WTC11 (cell line): ENCODE measurements around the gene SLC7A7. TPM values are rescaled to one million over a fixed set of nuclear protein-coding genes. Genes with fewer than 3 reads are reported as not detected.
"Not testable (repeated sequence)": the region's sequence is repeated elsewhere in the genome, so short reads cannot be mapped to it uniquely, and the experiment has no call there.

ENCODE experiments used
- ATAC-seq: fragments of 200-7000 bp; cut with Tn5 transposase; 2 replicates; pipeline ENCODE4 v1.10.0; 2021; ENCODE audit warnings: mild to moderate bottlenecking, moderate library complexity
- CTCF ChIA-PET: fragments of 300-600 bp; sonication (Branson Sonifier 250); formaldehyde crosslinking; loops from one replicate; lab custom pipeline; 2021; ENCODE audit warnings: antibody characterized with exemption; lab: Charles Lee
- POLR2A ChIA-PET: fragments of 350-600 bp; sonication (Branson Sonifier 250); formaldehyde crosslinking; loops from one replicate; lab custom pipeline; 2021; ENCODE audit warnings: antibody characterized with exemption; lab: Charles Lee
- DNase-seq: peaks from one replicate; pipeline ENCODE4 v3.0.0; 2021; ENCODE audit warnings: low spot score
- H3K27ac Mint-ChIP-seq: 2 replicates; pipeline ENCODE4 v1.8.0; 2021; ENCODE audit warnings: mixed read lengths
- H3K27me3 Mint-ChIP-seq: 2 replicates; pipeline ENCODE4 v1.8.0; 2021; ENCODE audit warnings: low read depth, mild to moderate bottlenecking, moderate library complexity, mixed read lengths
- H3K36me3 Mint-ChIP-seq: 2 replicates; pipeline ENCODE4 v1.8.0; 2021; ENCODE audit warnings: mixed read lengths
- H3K4me1 Mint-ChIP-seq: 2 replicates; pipeline ENCODE4 v1.8.0; 2022; ENCODE audit warnings: mixed read lengths
- H3K4me3 Mint-ChIP-seq: 2 replicates; pipeline ENCODE4 v1.8.0; 2021; ENCODE audit warnings: mild to moderate bottlenecking, moderate library complexity, mixed read lengths
- H3K9me3 Mint-ChIP-seq: 2 replicates; pipeline ENCODE4 v1.8.0; 2021; ENCODE audit warnings: mixed read lengths
- CREB1 ChIP-seq: sonication (generic); formaldehyde crosslinking; IDR thresholded peaks from 2 replicates; pipeline ENCODE4 v1.8.0; 2023; ENCODE audit warnings: mild to moderate bottlenecking, missing genetic modification reagents
- CTCF ChIP-seq: fragments of 200-600 bp; IDR thresholded peaks from 2 replicates; pipeline ENCODE4 v1.8.0; 2022; ENCODE audit warnings: antibody characterized with exemption
- E2F4 ChIP-seq: sonication (generic); formaldehyde crosslinking; IDR thresholded peaks from 2 replicates; pipeline ENCODE4 v1.8.1; 2022; ENCODE audit warnings: low read depth, mild to moderate bottlenecking, moderate library complexity, missing genetic modification reagents, borderline replicate concordance
- GRHL2 ChIP-seq: fragments of 250-450 bp; sonication (Bioruptor Pico); IDR thresholded peaks from 2 replicates; pipeline ENCODE4 v1.8.0; 2022; ENCODE audit warnings: mild to moderate bottlenecking, moderate library complexity; ENCODE audit not compliant: insufficient replicate concordance, severe bottlenecking
- GTF2I ChIP-seq: fragments of 250-450 bp; sonication (Bioruptor Pico); conservative IDR thresholded peaks from 2 replicates; pipeline ENCODE4 v1.4.0; 2021; ENCODE audit warnings: mild to moderate bottlenecking
- JUN ChIP-seq: sonication (generic); formaldehyde crosslinking; IDR thresholded peaks from 2 replicates; pipeline ENCODE4 v1.8.0; 2023; ENCODE audit warnings: mild to moderate bottlenecking, missing genetic modification reagents
- NR1H2 ChIP-seq: sonication (generic); formaldehyde crosslinking; IDR thresholded peaks from 2 replicates; pipeline ENCODE4 v1.9.0; 2021; ENCODE audit warnings: mild to moderate bottlenecking, moderate library complexity, missing genetic modification reagents
- SOX15 ChIP-seq: fragments of 250-450 bp; sonication (Bioruptor Pico); IDR thresholded peaks from 2 replicates; pipeline ENCODE4 v1.9.0; 2021; ENCODE audit warnings: mild to moderate bottlenecking
- STAT6 ChIP-seq: sonication (generic); formaldehyde crosslinking; conservative IDR thresholded peaks from 2 replicates; pipeline ENCODE4 v1.8.1; 2023; ENCODE audit warnings: mild to moderate bottlenecking, low read depth, missing genetic modification reagents, moderate library complexity
- TEAD1 ChIP-seq: sonication (generic); formaldehyde crosslinking; IDR thresholded peaks from 2 replicates; pipeline ENCODE4 v1.8.0; 2022; ENCODE audit warnings: mild to moderate bottlenecking, missing genetic modification reagents
- TP53 ChIP-seq: sonication (generic); formaldehyde crosslinking; IDR thresholded peaks from 2 replicates; pipeline ENCODE4 v1.8.1; 2023; ENCODE audit warnings: mild to moderate bottlenecking, missing genetic modification reagents
- ZNF263 ChIP-seq: sonication (generic); formaldehyde crosslinking; IDR thresholded peaks from 2 replicates; pipeline ENCODE4 v1.8.1; 2022; ENCODE audit warnings: low read depth, mild to moderate bottlenecking, moderate library complexity, missing genetic modification reagents
- ZNF416 ChIP-seq: fragments of 250-450 bp; sonication (Bioruptor Pico); IDR thresholded peaks from 2 replicates; pipeline ENCODE4 v1.9.0; 2021; ENCODE audit warnings: mild to moderate bottlenecking, inconsistent platforms
- ZNF512 ChIP-seq: sonication (generic); formaldehyde crosslinking; IDR thresholded peaks from 2 replicates; pipeline ENCODE4 v1.8.1; 2022; ENCODE audit warnings: missing genetic modification reagents, borderline replicate concordance
- ZNF671 ChIP-seq: fragments of 250-450 bp; sonication (Bioruptor Pico); IDR thresholded peaks from 2 replicates; pipeline ENCODE4 v1.8.0; 2021; ENCODE audit warnings: mild to moderate bottlenecking
- total RNA-seq: library from RNA; stranded (reverse); gene quantifications from 3 replicates; pipeline ENCODE4 v1.2.3, GENCODE V29; 2021
- TF ChIP-seq, protein P1 (sequence below): sonication (generic); formaldehyde crosslinking; IDR thresholded peaks from 2 replicates; pipeline ENCODE4 v1.8.1; 2022; ENCODE audit warnings: mild to moderate bottlenecking, missing genetic modification reagents, moderate library complexity, borderline replicate concordance
- TF ChIP-seq, protein P2 (sequence below): sonication (generic); formaldehyde crosslinking; IDR thresholded peaks from 2 replicates; pipeline ENCODE4 v1.8.1; 2023; ENCODE audit warnings: mild to moderate bottlenecking, missing genetic modification reagents, moderate library complexity

The SLC7A7 gene
- total RNA-seq, 1 experiment from 2014 or later: 4.3 TPM

DNA sequence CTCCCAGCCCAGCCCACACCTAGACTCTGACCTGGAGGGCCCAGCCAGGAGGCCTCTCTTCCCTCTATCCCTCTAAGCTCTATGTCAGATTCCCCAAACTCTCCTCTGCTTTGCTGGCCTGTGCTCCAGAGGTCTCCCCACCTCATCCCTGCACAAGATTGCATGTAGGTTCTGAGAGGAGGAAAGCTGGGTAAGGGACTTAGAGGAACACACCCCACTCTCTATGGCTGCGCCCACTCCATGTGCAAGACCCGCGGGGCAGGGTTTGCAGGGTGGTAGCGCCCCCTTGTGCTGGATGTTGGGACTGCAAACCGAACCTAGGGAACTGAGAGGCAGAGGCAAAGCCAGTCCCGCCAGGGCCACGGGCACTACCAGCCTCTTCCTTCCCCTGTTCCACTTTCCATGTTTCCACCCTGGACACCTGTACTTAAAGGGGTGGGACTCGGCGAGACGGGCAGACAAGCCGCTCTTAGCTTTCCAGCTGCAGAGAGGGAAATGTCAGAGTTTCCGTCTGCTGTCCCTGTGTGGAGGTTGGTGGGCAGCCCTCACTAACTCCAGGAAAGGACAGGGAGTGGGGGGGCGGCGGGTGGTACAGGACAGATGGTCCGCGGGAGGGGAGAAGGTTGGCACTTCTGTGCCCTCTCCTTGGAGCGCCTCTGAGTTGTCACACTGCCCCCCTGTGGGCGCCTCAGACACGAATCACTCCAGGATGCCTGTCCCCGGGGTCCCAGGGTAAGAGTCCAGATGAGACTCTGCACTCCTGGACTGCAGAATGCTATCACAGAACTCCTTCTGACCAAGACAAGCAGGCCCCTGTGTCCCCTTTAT, 37.9 kb upstream of the SLC7A7 start (continued):
- TF ChIP-seq, protein P1, sequence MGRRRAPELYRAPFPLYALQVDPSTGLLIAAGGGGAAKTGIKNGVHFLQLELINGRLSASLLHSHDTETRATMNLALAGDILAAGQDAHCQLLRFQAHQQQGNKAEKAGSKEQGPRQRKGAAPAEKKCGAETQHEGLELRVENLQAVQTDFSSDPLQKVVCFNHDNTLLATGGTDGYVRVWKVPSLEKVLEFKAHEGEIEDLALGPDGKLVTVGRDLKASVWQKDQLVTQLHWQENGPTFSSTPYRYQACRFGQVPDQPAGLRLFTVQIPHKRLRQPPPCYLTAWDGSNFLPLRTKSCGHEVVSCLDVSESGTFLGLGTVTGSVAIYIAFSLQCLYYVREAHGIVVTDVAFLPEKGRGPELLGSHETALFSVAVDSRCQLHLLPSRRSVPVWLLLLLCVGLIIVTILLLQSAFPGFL (CRISPR knock-in tag): peak; percentile 88; the same call in 1 of the 2 replicates
- TF ChIP-seq, all 79 proteins: peak for 7

DNA sequence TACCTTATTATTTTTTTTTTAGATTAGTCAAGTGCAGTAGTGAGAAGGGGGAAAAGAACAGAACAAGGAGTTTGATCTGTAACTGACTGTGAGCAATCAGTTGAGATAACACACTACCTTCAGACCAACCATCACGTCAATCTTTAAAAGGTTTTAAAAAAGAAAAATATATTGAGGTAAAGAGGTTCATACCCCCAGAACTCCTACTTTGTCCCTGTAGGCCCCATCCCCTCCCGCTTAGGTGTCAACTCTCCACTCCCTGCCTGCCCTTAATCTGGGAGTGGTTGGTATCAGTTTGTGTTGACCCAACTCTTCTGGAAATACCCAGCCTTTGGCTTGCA, 37.3 kb upstream of the SLC7A7 start:
- no peak for TF ChIP-seq CTCF
- no peak for TF ChIP-seq E2F4
- TF ChIP-seq CREB1 (CRISPR knock-in tag): no peak
- TF ChIP-seq TEAD1: no peak
- no peak for TF ChIP-seq TP53 (CRISPR knock-in tag)
- TF ChIP-seq GRHL2 (CRISPR knock-in tag): no peak
- no peak for TF ChIP-seq JUN (CRISPR knock-in tag)
- TF ChIP-seq ZNF671 (CRISPR knock-in tag): no peak
- no peak for TF ChIP-seq NR1H2 (CRISPR knock-in tag)
- TF ChIP-seq GTF2I (CRISPR knock-in tag): no peak
- no peak for TF ChIP-seq SOX15 (CRISPR knock-in tag)
- no peak for TF ChIP-seq ZNF512 (CRISPR knock-in tag)
- TF ChIP-seq ZNF416 (CRISPR knock-in tag): no peak
- TF ChIP-seq, protein P1 (CRISPR knock-in tag): no peak
- TF ChIP-seq, protein P2, sequence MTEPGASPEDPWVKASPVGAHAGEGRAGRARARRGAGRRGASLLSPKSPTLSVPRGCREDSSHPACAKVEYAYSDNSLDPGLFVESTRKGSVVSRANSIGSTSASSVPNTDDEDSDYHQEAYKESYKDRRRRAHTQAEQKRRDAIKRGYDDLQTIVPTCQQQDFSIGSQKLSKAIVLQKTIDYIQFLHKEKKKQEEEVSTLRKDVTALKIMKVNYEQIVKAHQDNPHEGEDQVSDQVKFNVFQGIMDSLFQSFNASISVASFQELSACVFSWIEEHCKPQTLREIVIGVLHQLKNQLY (CRISPR knock-in tag): no peak
- no peak for TF ChIP-seq ZNF263 (CRISPR knock-in tag)
- no peak for TF ChIP-seq STAT6 (CRISPR knock-in tag)
- no peak overlapping the region for H3K4me3 Mint-ChIP-seq
- ChIA-PET CTCF (interaction anchor here (0.6 to 10.1 kb wide), 42 partner anchors 8 to 372 kb away, joined by 3 to 280 read pairs (median 5); partner anchors contain the start of genes DAD1, LRP10, MMP14 and MRPL52), POLR2A (interaction anchor here (1.0 to 1.4 kb wide), 2 partner anchors 14 to 30 kb away, joined by 4 to 16 read pairs; no protein-coding TSS in a partner anchor)
- peaks cover 5% of the 10 kb centered on the region; the same call in 1 of the 2 replicates for H3K9me3 Mint-ChIP-seq
- peak overlapping the region; percentile 87 for H3K27ac Mint-ChIP-seq
- H3K4me1 Mint-ChIP-seq: peaks cover 24% of the 10 kb centered on the region
- H3K36me3 Mint-ChIP-seq: no peaks in the 10 kb centered on the region
- ATAC-seq: no peak
- no peaks in the 10 kb centered on the region for H3K27me3 Mint-ChIP-seq
- DNase-seq: no peak

DNA sequence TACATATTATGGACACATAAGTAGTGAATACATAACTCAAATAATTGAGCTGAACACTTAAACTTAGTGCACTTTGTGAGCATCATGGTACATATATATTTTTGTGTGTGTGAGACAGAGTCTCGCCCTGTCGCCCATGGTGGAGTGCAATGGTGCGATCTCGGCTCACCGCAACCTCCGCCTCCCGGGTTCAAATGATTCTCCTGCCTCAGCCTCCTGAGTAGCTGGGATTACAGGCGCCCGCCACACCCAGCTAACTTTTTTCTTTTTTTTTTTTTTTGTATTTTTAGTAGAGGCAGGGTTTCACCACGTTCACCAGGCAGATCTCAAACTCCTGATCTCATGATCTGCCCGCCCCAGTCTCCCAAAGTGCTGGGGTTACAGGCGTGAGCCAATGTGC, 36.9 kb upstream of the SLC7A7 start:
- H3K4me3 Mint-ChIP-seq, ATAC-seq, DNase-seq, H3K27me3 Mint-ChIP-seq, H3K27ac Mint-ChIP-seq, H3K9me3 Mint-ChIP-seq, H3K36me3 Mint-ChIP-seq: not testable (repeated sequence)
- CTCF ChIA-PET: interaction anchor here (0.6 to 10.1 kb wide), 42 partner anchors 8 to 296 kb away, joined by 3 to 280 read pairs (median 5); partner anchors contain the start of genes DAD1, LRP10, MMP14 and MRPL52
- POLR2A ChIA-PET: interaction anchor here (0.6 to 1.4 kb wide), 2 partner anchors 8 to 30 kb away, joined by 3 to 16 read pairs; no protein-coding TSS in a partner anchor
- peaks cover 25% of the 10 kb centered on the region for H3K4me1 Mint-ChIP-seq
